NT2/D1 (cell line): ENCODE data around the gene SYNPO2.

Experiments
- DNase-seq: peaks from one replicate; pipeline ENCODE4 v3.0.0-alpha.2; 2011; ENCODE audit warnings: low read depth, low spot score
- H3K27me3 ChIP-seq: 2 replicates; pipeline ENCODE4 v1.6.0; 2011; ENCODE audit warnings: mild to moderate bottlenecking; ENCODE audit not compliant: insufficient read length, insufficient read depth
- H3K36me3 ChIP-seq: 2 replicates; pipeline ENCODE4 v1.6.1; 2011; ENCODE audit warnings: mild to moderate bottlenecking, low read length, mixed read lengths; ENCODE audit not compliant: insufficient read depth, insufficient read length
- H3K4me1 ChIP-seq: 2 replicates; pipeline ENCODE4 v1.5.1; 2011; ENCODE audit not compliant: insufficient read depth, insufficient read length
- H3K4me3 ChIP-seq: 2 replicates; pipeline ENCODE4 v1.5.1; 2011; ENCODE audit warnings: low read depth; ENCODE audit not compliant: insufficient read length
- H3K9ac ChIP-seq: 2 replicates; pipeline ENCODE4 v1.6.0; 2011; ENCODE audit warnings: low read depth; ENCODE audit not compliant: insufficient read length
- H3K9me3 ChIP-seq: 2 replicates; pipeline ENCODE4 v1.5.1; 2011; ENCODE audit warnings: mild to moderate bottlenecking, low read length; ENCODE audit not compliant: insufficient read depth
- SUZ12 ChIP-seq: IDR thresholded peaks from 2 replicates; pipeline ENCODE4 v1.6.1; 2011; ENCODE audit not compliant: insufficient read length, insufficient read depth; ENCODE audit errors: extremely low read depth
- YY1 ChIP-seq: IDR thresholded peaks from 2 replicates; pipeline ENCODE4 v1.6.1; 2011; ENCODE audit not compliant: insufficient read length, insufficient read depth
- ZNF274 ChIP-seq: IDR thresholded peaks from 2 replicates; pipeline ENCODE4 v1.6.1; 2011; ENCODE audit warnings: mild to moderate bottlenecking, low read depth, low read length

Gene SYNPO2, protein sequence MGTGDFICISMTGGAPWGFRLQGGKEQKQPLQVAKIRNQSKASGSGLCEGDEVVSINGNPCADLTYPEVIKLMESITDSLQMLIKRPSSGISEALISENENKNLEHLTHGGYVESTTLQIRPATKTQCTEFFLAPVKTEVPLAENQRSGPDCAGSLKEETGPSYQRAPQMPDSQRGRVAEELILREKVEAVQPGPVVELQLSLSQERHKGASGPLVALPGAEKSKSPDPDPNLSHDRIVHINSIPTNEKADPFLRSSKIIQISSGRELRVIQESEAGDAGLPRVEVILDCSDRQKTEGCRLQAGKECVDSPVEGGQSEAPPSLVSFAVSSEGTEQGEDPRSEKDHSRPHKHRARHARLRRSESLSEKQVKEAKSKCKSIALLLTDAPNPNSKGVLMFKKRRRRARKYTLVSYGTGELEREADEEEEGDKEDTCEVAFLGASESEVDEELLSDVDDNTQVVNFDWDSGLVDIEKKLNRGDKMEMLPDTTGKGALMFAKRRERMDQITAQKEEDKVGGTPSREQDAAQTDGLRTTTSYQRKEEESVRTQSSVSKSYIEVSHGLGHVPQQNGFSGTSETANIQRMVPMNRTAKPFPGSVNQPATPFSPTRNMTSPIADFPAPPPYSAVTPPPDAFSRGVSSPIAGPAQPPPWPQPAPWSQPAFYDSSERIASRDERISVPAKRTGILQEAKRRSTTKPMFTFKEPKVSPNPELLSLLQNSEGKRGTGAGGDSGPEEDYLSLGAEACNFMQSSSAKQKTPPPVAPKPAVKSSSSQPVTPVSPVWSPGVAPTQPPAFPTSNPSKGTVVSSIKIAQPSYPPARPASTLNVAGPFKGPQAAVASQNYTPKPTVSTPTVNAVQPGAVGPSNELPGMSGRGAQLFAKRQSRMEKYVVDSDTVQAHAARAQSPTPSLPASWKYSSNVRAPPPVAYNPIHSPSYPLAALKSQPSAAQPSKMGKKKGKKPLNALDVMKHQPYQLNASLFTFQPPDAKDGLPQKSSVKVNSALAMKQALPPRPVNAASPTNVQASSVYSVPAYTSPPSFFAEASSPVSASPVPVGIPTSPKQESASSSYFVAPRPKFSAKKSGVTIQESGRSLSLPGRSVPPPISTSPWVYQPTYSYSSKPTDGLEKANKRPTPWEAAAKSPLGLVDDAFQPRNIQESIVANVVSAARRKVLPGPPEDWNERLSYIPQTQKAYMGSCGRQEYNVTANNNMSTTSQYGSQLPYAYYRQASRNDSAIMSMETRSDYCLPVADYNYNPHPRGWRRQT

GRCh38 chr4:118888666-118889311 lies at the start of gene SYNPO2:
SYNPO2 (plus strand) TSS chr4:118888854; CDS start chr4:118889037, 183 bp downstream.
- TF ChIP-seq SUZ12, result no peak
- no peak for TF ChIP-seq ZNF274
- no peak for TF ChIP-seq YY1
- Histone ChIP-seq H3K4me1 (no peaks in the 10 kb centered on the region), H3K36me3 (no peaks in the 10 kb centered on the region), H3K27me3 (peaks cover 7% of the 10 kb centered on the region), H3K4me3 (peak within 1 kb of the TSS; percentile 36), H3K9ac (peak within 1 kb of the TSS; percentile 50), H3K9me3 (no peaks in the 10 kb centered on the region)
- peak; percentile 48 for DNase-seq

DNA sequence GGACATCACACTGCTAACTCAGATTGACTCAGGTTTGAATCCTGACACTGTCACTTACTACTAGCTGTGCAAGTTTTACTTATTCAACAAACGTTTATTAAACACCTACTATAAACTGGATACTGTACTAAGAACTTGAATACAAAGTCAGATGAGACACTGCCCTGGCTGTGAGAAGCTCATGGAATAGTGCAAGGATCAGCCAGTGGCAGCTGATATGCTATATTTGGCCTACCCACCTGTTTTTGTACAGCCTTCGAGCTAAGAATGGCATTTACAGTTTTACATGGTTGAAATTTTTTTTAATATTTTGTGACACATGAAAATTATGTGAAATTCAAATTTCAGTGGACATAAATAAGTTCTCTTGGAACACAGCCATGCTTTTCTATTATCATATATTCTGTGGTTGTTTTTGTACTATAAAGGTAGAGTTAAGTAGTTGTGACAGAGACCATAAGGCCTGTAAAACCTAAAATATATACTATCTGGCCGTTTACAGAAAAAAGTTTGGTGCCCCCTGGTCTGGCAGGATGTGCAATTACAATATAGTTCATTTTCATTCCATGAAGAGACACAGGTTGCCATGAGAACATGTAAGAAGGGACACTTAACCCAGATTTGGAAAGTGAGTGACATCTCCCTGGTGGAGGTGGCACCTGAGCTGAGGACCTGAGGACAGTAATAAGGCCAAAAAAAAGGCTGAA lies 49.3 kb upstream of the SYNPO2 start:
- H3K4me3 ChIP-seq, result no peak overlapping the region
- no peak for DNase-seq
- no peaks in the 10 kb centered on the region for H3K27me3 ChIP-seq
- H3K36me3 ChIP-seq, result no peaks in the 10 kb centered on the region
- no peak for TF ChIP-seq SUZ12
- no peak for TF ChIP-seq ZNF274
- no peak for TF ChIP-seq YY1
- H3K9me3 ChIP-seq, result no peaks in the 10 kb centered on the region
- no peak overlapping the region for H3K9ac ChIP-seq
- no peaks in the 10 kb centered on the region for H3K4me1 ChIP-seq

DNA sequence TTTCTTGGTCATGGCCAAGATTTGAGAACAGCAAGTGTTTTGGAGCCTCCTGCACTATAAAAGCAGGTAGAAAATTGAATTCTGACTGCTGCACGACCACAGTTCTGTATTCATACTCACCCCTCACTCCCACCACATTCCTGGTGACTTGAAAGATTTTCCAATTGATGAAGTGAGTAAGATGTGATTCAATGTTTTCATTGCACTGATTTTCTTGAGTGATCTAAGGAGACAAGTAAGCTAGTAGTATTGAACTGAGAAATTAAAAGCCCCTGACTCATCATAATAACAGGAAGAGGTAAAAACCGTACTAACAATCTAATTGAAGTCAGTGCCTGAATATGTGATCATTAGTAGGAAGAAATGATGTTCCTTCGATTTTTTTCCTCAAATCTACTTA lies 46.6 kb upstream of the SYNPO2 start:
- TF ChIP-seq SUZ12 (no peak), YY1 (no peak), ZNF274 (no peak)
- Histone ChIP-seq H3K27me3 (no peaks in the 10 kb centered on the region), H3K36me3 (no peaks in the 10 kb centered on the region), H3K4me3 (no peak overlapping the region), H3K9ac (no peak overlapping the region), H3K4me1 (no peaks in the 10 kb centered on the region), H3K9me3 (no peaks in the 10 kb centered on the region)
- DNase-seq, result no peak

DNA sequence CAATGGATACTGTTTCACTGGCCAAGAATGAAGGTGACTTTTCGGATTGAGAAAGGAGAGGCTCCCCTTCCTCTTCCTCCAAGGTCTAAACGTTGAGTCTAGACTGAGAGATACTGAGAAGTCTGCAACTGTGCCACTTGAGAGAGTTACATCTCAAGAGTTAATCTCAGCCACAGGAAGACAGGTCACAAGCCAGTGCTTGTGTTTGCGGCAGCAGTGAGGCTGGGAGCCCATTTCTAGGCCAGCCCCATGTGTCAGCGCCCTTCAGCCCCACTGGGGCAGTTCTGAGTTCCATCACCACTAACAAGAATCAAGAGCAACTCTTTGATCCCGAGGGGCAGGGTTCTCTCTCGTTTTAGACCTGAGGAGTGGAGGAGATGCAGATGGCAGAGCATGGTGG lies 45.4 kb upstream of the SYNPO2 start:
- no peak for DNase-seq
- TF ChIP-seq ZNF274 (no peak), YY1 (no peak), SUZ12 (no peak)
- Histone ChIP-seq H3K27me3 (no peaks in the 10 kb centered on the region), H3K9ac (no peak overlapping the region), H3K36me3 (no peaks in the 10 kb centered on the region), H3K9me3 (no peaks in the 10 kb centered on the region), H3K4me1 (no peaks in the 10 kb centered on the region), H3K4me3 (no peak overlapping the region)

DNA sequence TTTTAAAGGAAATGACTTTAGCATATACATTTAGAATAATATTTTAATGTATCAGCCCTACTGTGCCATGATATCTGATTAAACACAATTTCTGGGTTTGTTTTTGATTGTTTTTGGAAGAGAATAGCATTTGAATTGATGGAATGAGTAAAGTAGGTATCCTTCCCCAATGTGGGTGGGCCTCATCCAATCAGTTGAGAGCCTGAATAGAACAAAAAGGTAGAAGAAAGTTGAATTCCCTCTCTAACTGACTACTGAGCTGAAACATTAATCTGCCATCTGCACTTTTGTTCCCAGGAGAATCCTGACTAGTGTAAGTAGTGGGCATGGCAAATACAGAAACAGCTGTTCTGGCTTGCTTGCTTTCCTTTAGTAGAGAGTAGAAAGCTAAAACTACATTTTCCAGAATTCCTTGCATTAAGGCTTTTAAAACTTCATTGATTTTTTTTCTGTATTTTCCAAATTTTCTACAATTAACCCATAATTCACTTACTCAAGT lies 43.1 kb upstream of the SYNPO2 start:
- Histone ChIP-seq H3K27me3 (no peaks in the 10 kb centered on the region), H3K9ac (no peak overlapping the region), H3K4me3 (no peak overlapping the region), H3K4me1 (no peaks in the 10 kb centered on the region), H3K9me3 (no peaks in the 10 kb centered on the region), H3K36me3 (no peaks in the 10 kb centered on the region)
- DNase-seq, result no peak
- TF ChIP-seq ZNF274 (no peak), YY1 (no peak), SUZ12 (no peak)

DNA sequence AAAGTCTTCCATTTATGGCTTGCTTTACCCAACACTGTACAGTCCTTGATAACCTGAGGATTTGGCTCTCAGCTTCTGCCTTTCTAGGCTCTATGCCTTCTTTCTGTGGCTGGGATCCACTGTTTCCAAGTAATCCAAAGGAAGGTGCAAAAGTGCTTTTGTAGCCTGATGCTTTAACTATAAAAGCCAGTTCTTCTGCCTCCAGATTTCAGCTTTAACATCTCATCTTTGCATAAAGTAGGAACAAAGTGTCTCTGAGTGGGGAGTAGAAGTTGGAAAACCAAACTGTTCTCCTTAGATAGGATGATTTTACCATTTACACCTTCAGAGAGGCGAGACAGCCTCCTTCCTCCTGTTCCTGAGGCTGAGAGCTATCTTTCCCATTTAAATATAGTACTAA lies 41.7 kb upstream of the SYNPO2 start:
- Histone ChIP-seq H3K36me3 (no peaks in the 10 kb centered on the region), H3K4me1 (no peaks in the 10 kb centered on the region), H3K4me3 (no peak overlapping the region), H3K27me3 (no peaks in the 10 kb centered on the region), H3K9me3 (no peaks in the 10 kb centered on the region), H3K9ac (no peak overlapping the region)
- no peak for TF ChIP-seq YY1
- no peak for TF ChIP-seq SUZ12
- TF ChIP-seq ZNF274, result no peak
- no peak for DNase-seq
